Stomach (tissue), 19 donors: ENCODE data around the gene KCNK16. TPM values are rescaled to one million over a fixed set of nuclear protein-coding genes. Genes with fewer than 3 reads are reported as not detected.

Experiments
- DNase-seq, 2 donors: peaks; one replicate each; pipeline versions ENCODE4 v3.0.0 to v3.0.0-alpha.2; 2013 to 2019
- H3K27ac ChIP-seq, 5 donors: fragments of 200-600 bp in 4 of 5; sonication (generic) in 4 of 5; one replicate each; pipeline ENCODE4 v1.5.1; 2013 to 2019; ENCODE audit warnings: mild to moderate bottlenecking in 1 of 5, moderate library complexity in 1 of 5
- H3K27me3 ChIP-seq, 3 donors: fragments of 200-600 bp; sonication (generic); one replicate each; pipeline ENCODE4 v1.5.1; 2017 to 2019; ENCODE audit warnings: mixed run types in 1 of 3
- H3K36me3 ChIP-seq, 4 donors: fragments of 200-600 bp; sonication (generic); 1 replicate in 3 of 4; 2 replicates in 1 of 4; pipeline ENCODE4 v1.5.1; 2016 to 2019
- H3K4me1 ChIP-seq, 4 donors: fragments of 200-600 bp; sonication (generic); one replicate each; pipeline ENCODE4 v1.5.1; 2016 to 2019
- H3K4me3 ChIP-seq, 4 donors: fragments of 200-600 bp; sonication (generic) in 3 of 4; one replicate each; pipeline ENCODE4 v1.5.1; 2016 to 2019; ENCODE audit warnings: mild to moderate bottlenecking in 1 of 4
- H3K9me3 ChIP-seq, 4 donors: fragments of 200-600 bp; sonication (generic); one replicate each; pipeline ENCODE4 v1.5.1; 2016 to 2019
- CTCF ChIP-seq, 7 experiments: fragments of 450-650 bp in 4 of 7; fragments of 200-600 bp in 3 of 7; sonication (generic) in 3 of 7; IDR thresholded peaks; one replicate each; pipeline ENCODE4 v1.5.1; 2016 to 2019; ENCODE audit warnings: antibody characterized with exemption in 7 of 7, control low read depth in 2 of 7, mild to moderate bottlenecking in 1 of 7
- EP300 ChIP-seq: sonication (generic); formaldehyde crosslinking; IDR thresholded peaks from one replicate; pipeline ENCODE4 v1.6.1; 2017; ENCODE audit warnings: antibody characterized with exemption
- POLR2A ChIP-seq, 4 donors: fragments of 450-650 bp; IDR thresholded peaks; one replicate each; pipeline ENCODE4 v1.6.1; 2016; ENCODE audit warnings: antibody characterized with exemption in 4 of 4, control low read depth in 2 of 4, mild to moderate bottlenecking in 1 of 4, moderate library complexity in 1 of 4
- POLR2AphosphoS5 ChIP-seq, 3 donors: sonication (generic); formaldehyde crosslinking; IDR thresholded peaks; one replicate each; pipeline ENCODE4 v1.6.1; 2016; ENCODE audit warnings: antibody characterized with exemption in 3 of 3
- WGBS, 5 donors: extraction: QIAGEN DNeasy Blood & Tissue Kit in 3 of 5; methylation state at CpG; one replicate each; pipeline versions ENCODE4 v1.1.5 to v1.1.7; 2013 to 2018; 5-methylcytosine and 5-hydroxymethylcytosine counted together
- intact Hi-C: fragments of 100-400 bp; cut with DNase I; formaldehyde crosslinking; loops from one replicate; pipeline ENCODE4 v1.15.1; 2023; ENCODE audit warnings: low total_unique reads
- long read RNA-seq, 10 donors: transcript quantifications; one replicate each; lab custom pipeline, GENCODE V29; 2026
- polyA plus RNA-seq, 3 donors: library from polyadenylated mRNA; stranded (reverse); fragments of 200-250 nt; gene quantifications; one replicate each; pipeline ENCODE4 v1.2.3, GENCODE V29; 2013
- total RNA-seq, 5 donors: library from RNA; depleted of rRNA; stranded (reverse); fragments of >200 nt; gene quantifications; one replicate each; pipeline versions ENCODE4 v1.1.0 to v1.2.3, GENCODE V29; 2014 to 2016
- donor health status: healthy with polysubstance abuse.
- donor health status: Bipolar disorder and iron deficiency.
- donor health status: healthy.

KCNK16 gene
- total RNA-seq (under 1 TPM in 1 of 5 donors, not detected in 4; 0.73 TPM), polyA plus RNA-seq (under 1 TPM in 1 of 3 donors, not detected in 2; 0.37 TPM)
- long read RNA-seq, donor 1, result 0 reads
- long read RNA-seq, donor 2, partial matches to known transcripts, result 0 of 1 reads
- long read RNA-seq, donor 2, other reads (novel, unspliced or antisense), result 0 of 1 reads
- long read RNA-seq, donor 3, result 0 reads
- long read RNA-seq, donor 4, result 0 reads
- long read RNA-seq, donor 5, partial matches to known transcripts, result 0 of 1 reads
- long read RNA-seq, donor 5, other reads (novel, unspliced or antisense), result 0 of 1 reads
- long read RNA-seq, donor 6, result 0 reads
- long read RNA-seq, donor 7, partial matches to known transcripts, result 0 of 2 reads
- long read RNA-seq, donor 7, other reads (novel, unspliced or antisense), result 0 of 2 reads
- long read RNA-seq, donor 8, partial matches to known transcripts, result 0 of 1 reads
- long read RNA-seq, donor 8, other reads (novel, unspliced or antisense), result 0 of 1 reads
- long read RNA-seq, donor 9, result 0 reads
- long read RNA-seq, donor 10, partial matches to known transcripts, result 0 of 3 reads
- long read RNA-seq, donor 10, other reads (novel, unspliced or antisense), result 0 of 3 reads

DNA sequence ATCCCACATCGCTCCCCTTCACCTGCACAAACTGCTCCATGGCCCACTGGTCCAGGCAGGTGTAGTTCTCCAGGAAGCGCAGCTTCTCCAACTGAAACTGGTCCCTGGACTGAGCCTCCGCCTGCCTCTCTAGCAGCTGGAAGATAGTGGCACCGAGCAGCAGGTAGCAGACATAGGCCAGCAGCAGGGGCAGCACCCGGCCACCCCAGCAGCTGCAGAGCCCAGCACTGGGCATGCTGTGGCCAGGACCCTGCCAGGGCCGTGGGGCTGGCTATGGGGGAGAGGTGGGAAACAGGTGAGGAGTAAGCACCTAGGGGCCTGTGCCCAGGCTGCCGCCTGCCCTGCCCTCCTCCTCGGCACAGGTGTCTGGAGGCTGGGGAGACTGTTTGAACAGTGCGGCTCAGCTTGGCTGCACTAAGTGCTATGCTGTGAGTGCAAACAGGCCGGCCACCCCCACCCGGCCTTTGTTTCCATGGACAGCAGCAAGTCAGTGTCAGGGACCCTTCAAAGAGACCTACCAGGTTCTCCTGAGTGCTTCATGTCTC, at the start of gene KCNK16:
Gene KCNK16, minus strand, starts transcription at position 397 of the 545 bp plus-strand sequence. Its CDS starts 162 bp downstream, at position 235.
- Histone ChIP-seq H3K4me3 (no peak within 1 kb of the TSS), H3K4me1 (peaks cover 0 to 7% (median 0%) of the 10 kb centered on the region in 4 donors), H3K27ac (no peak within 1 kb of the TSS), H3K27me3 (peaks cover 0 to 17% (median 0%) of the 10 kb centered on the region in 3 donors), H3K36me3 (no peaks in the 10 kb centered on the region), H3K9me3 (no peaks in the 10 kb centered on the region)
- TF ChIP-seq EP300 (no peak), POLR2AphosphoS5 (IDR thresholded peaks at IDR 0.05) (no peak), CTCF (IDR thresholded peaks at IDR 0.05) (no peak), POLR2A (IDR thresholded peaks at IDR 0.05) (no peak)
- DNase-seq, result no peak
- intact Hi-C loops, result no loop called here
- 50 to 74% (median 65%) methylated on average over 7 to 11 of the region's 11 CpGs for WGBS, 5 donors

- WGBS, 5 donors, result 49 to 70% (median 63%) methylated on average over 3 of the region's 3 CpGs
- H3K36me3 ChIP-seq, result no peaks in the 10 kb centered on the region
- H3K27me3 ChIP-seq, result no peaks in the 10 kb centered on the region
- no peak overlapping the region for H3K4me3 ChIP-seq
- no peaks in the 10 kb centered on the region for H3K4me1 ChIP-seq
- TF ChIP-seq POLR2AphosphoS5 (IDR thresholded peaks at IDR 0.05) (no peak), CTCF (IDR thresholded peaks at IDR 0.05) (no peak), EP300 (no peak), POLR2A (IDR thresholded peaks at IDR 0.05) (no peak)
- intact Hi-C loops, result no loop called here
- no peaks in the 10 kb centered on the region for H3K9me3 ChIP-seq
- H3K27ac ChIP-seq, result no peak overlapping the region
- DNase-seq, result no peak
Measured at GRCh38 chr6:39370390-39370789, 47.9 kb upstream of the KCNK16 start.

DNA sequence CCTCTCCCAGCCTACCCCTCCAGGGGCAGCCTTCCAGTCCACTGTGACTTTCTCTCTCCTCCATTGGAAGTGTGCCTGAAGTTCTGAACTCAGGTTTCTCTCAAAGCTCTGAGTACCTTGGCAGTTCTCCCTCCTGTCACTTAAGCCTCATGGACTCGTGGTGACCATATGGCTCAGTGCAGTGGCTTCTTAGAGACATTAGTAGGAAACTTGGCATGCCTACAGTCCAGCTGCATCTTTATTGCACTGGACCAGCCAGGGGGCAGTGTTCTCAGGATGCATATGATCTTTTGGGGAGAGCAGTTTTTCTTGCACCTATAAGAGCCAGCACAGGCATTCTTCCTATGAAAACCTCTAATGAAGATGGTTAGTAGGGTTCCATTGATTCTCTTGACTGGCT, 47.5 kb upstream of the KCNK16 start:
- Histone ChIP-seq H3K4me3 (no peak overlapping the region), H3K9me3 (no peaks in the 10 kb centered on the region), H3K4me1 (no peaks in the 10 kb centered on the region), H3K36me3 (no peaks in the 10 kb centered on the region), H3K27me3 (no peaks in the 10 kb centered on the region), H3K27ac (no peak overlapping the region)
- 7 to 34% (median 30%) methylated on average over 1 of the region's 1 CpG; no CpG with 5 or more reads in 1 of the 5 donors for WGBS, 5 donors
- no peak for TF ChIP-seq CTCF (IDR thresholded peaks at IDR 0.05)
- TF ChIP-seq EP300, result no peak
- no peak for TF ChIP-seq POLR2AphosphoS5 (IDR thresholded peaks at IDR 0.05)
- TF ChIP-seq POLR2A (IDR thresholded peaks at IDR 0.05), result no peak
- no peak for DNase-seq
- intact Hi-C loops, result no loop called here

- Histone ChIP-seq H3K36me3 (no peaks in the 10 kb centered on the region), H3K9me3 (no peaks in the 10 kb centered on the region), H3K4me1 (no peaks in the 10 kb centered on the region), H3K27ac (no peak overlapping the region), H3K27me3 (no peaks in the 10 kb centered on the region), H3K4me3 (no peak overlapping the region)
- 69 to 88% (median 72%) methylated on average over 3 of the region's 3 CpGs for WGBS, 5 donors
- intact Hi-C loops, result no loop called here
- DNase-seq, result no peak
- TF ChIP-seq POLR2AphosphoS5 (IDR thresholded peaks at IDR 0.05) (no peak), CTCF (IDR thresholded peaks at IDR 0.05) (no peak), POLR2A (IDR thresholded peaks at IDR 0.05) (no peak), EP300 (no peak)
Measured at GRCh38 chr6:39367700-39368099, 45.2 kb upstream of the KCNK16 start.
